Measurements from ENCODE around the gene ABI3BP.

Gene ABI3BP

GRCh38 chr3:100717637-100718487, 275.4 kb downstream of the ABI3BP start:
- Histone ChIP-seq H4K20me1 (ENCODE audit: insufficient read depth, low read length) (peaks cover 34% of the 10 kb centered on the region), H3K36me3 (replicated peaks; ENCODE audit: insufficient read depth, low read length) (peaks cover 33% of the 10 kb centered on the region), H2AFZ (ENCODE audit: low read length) (no peak overlapping the region), H3K4me3 (ENCODE audit: low read length) (no peak overlapping the region), H3K27me3 (replicated peaks; ENCODE audit: insufficient read depth, low read length) (no peaks in the 10 kb centered on the region), H3K79me2 (ENCODE audit: low read length) (peaks cover 95% of the 10 kb centered on the region), H3K9me3 (replicated peaks; ENCODE audit: insufficient read depth, low read length) (no peaks in the 10 kb centered on the region), H3K4me2 (ENCODE audit: low read depth, low read length) (no peak overlapping the region), H3K9ac (ENCODE audit: low read length) (no peak overlapping the region), H3K4me1 (ENCODE audit: low read length) (no peaks in the 10 kb centered on the region), H3F3A (ENCODE audit: insufficient read depth, low read length) (no peaks in the 10 kb centered on the region), H3K27ac (ENCODE audit: low read length) (no peak overlapping the region), H3K9me2 (replicated peaks; ENCODE audit: insufficient read depth, low read length) (no peaks in the 10 kb centered on the region)
- DNase-seq = no peak
- no peak for TF ChIP-seq CTCF (IDR thresholded peaks at IDR 0.05; ENCODE audit: low read length)
- no peak for TF ChIP-seq EZH2 (optimal IDR thresholded peaks at IDR 0.05; ENCODE audit: low read depth, low read length)
- TF ChIP-seq EZH2phosphoT487 (IDR thresholded peaks at IDR 0.05; ENCODE audit: low read length) = no peak

DNA sequence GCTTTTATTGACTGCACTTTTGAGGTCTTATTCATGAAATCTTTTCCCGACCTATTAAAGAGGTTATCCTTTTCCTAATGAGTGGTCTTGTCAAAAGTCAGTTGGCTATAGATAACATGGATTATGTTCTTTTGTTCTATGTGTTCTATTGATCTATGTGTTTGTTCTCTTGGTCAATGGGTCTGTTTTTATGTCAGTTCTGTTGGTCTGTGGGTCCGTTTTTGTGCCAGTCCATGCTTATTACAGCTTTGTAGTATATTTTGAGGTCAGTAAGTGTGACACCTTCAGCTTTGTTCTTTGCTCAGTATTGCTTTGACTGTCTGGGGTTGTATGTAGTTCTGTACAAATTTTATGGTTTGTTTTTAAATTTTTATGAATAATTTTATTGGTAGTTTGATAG, 276.2 kb downstream of the ABI3BP start:
- Histone ChIP-seq H3K4me2 (ENCODE audit: low read depth, low read length) (no peak overlapping the region), H3K27me3 (replicated peaks; ENCODE audit: insufficient read depth, low read length) (no peaks in the 10 kb centered on the region), H3K9ac (ENCODE audit: low read length) (no peak overlapping the region), H3K27ac (ENCODE audit: low read length) (no peak overlapping the region), H3K9me3 (replicated peaks; ENCODE audit: insufficient read depth, low read length) (no peaks in the 10 kb centered on the region), H4K20me1 (ENCODE audit: insufficient read depth, low read length) (peaks cover 38% of the 10 kb centered on the region), H3K4me1 (ENCODE audit: low read length) (no peaks in the 10 kb centered on the region), H2AFZ (ENCODE audit: low read length) (no peak overlapping the region), H3K36me3 (replicated peaks; ENCODE audit: insufficient read depth, low read length) (peaks cover 33% of the 10 kb centered on the region), H3K4me3 (ENCODE audit: low read length) (no peak overlapping the region), H3F3A (ENCODE audit: insufficient read depth, low read length) (no peaks in the 10 kb centered on the region), H3K79me2 (ENCODE audit: low read length) (peaks cover 98% of the 10 kb centered on the region), H3K9me2 (replicated peaks; ENCODE audit: insufficient read depth, low read length) (no peaks in the 10 kb centered on the region)
- DNase-seq = no peak
- TF ChIP-seq EZH2 (optimal IDR thresholded peaks at IDR 0.05; ENCODE audit: low read depth, low read length) (no peak), EZH2phosphoT487 (IDR thresholded peaks at IDR 0.05; ENCODE audit: low read length) (no peak), CTCF (IDR thresholded peaks at IDR 0.05; ENCODE audit: low read length) (no peak)

- peaks cover 48% of the 10 kb centered on the region for H4K20me1 ChIP-seq (ENCODE audit: insufficient read depth, low read length)
- H3K27ac ChIP-seq (ENCODE audit: low read length) = no peak overlapping the region
- H3K27me3 ChIP-seq (replicated peaks; ENCODE audit: insufficient read depth, low read length) = no peaks in the 10 kb centered on the region
- H3F3A ChIP-seq (ENCODE audit: insufficient read depth, low read length) = peaks cover 7% of the 10 kb centered on the region
- no peak overlapping the region for H3K4me2 ChIP-seq (ENCODE audit: low read depth, low read length)
- DNase-seq = no peak
- TF ChIP-seq CTCF (IDR thresholded peaks at IDR 0.05; ENCODE audit: low read length) (no peak), EZH2phosphoT487 (IDR thresholded peaks at IDR 0.05; ENCODE audit: low read length) (no peak), EZH2 (optimal IDR thresholded peaks at IDR 0.05; ENCODE audit: low read depth, low read length) (no peak)
- no peak overlapping the region for H3K4me3 ChIP-seq (ENCODE audit: low read length)
- H3K36me3 ChIP-seq (replicated peaks; ENCODE audit: insufficient read depth, low read length) = peaks cover 26% of the 10 kb centered on the region
- no peaks in the 10 kb centered on the region for H3K9me2 ChIP-seq (replicated peaks; ENCODE audit: insufficient read depth, low read length)
- no peak overlapping the region for H2AFZ ChIP-seq (ENCODE audit: low read length)
- H3K4me1 ChIP-seq (ENCODE audit: low read length) = peaks cover 4% of the 10 kb centered on the region
- H3K9me3 ChIP-seq (replicated peaks; ENCODE audit: insufficient read depth, low read length) = no peaks in the 10 kb centered on the region
- H3K9ac ChIP-seq (ENCODE audit: low read length) = no peak overlapping the region
- peaks cover 100% of the 10 kb centered on the region for H3K79me2 ChIP-seq (ENCODE audit: low read length)
Measured at GRCh38 chr3:100715176-100715575, 278.0 kb downstream of the ABI3BP start.

Measured in MM.1S (cell line).